Spinal cord (tissue), 10 donors: ENCODE data around the gene CETN3. TPM values are rescaled to one million over a fixed set of nuclear protein-coding genes. Genes with fewer than 3 reads are reported as not detected.
"Not testable (repeated sequence)": the region's sequence is repeated elsewhere in the genome, so short reads cannot be mapped to it uniquely, and the experiment has no call there.

ENCODE experiments used
- DNase-seq, 6 donors: peaks; one replicate each; pipeline versions ENCODE4 v3.0.0 to v3.0.0-alpha.2; 2013 to 2015; ENCODE audit warnings: low spot score in 6 of 6, low read depth in 4 of 6
- H3K27ac ChIP-seq: one replicate; pipeline ENCODE4 v1.5.1; 2013; ENCODE audit warnings: low read depth, low read length, control low read depth
- H3K27me3 ChIP-seq: one replicate; pipeline ENCODE4 v1.6.1; 2013; ENCODE audit warnings: low read length; ENCODE audit not compliant: control insufficient read depth, insufficient read depth
- H3K36me3 ChIP-seq: one replicate; pipeline ENCODE4 v1.6.1; 2013; ENCODE audit warnings: low read length; ENCODE audit not compliant: control insufficient read depth, insufficient read depth
- H3K4me1 ChIP-seq: one replicate; pipeline ENCODE4 v1.6.1; 2013; ENCODE audit warnings: low read length; ENCODE audit not compliant: control insufficient read depth, insufficient read depth
- H3K4me3 ChIP-seq: one replicate; pipeline ENCODE4 v1.5.1; 2013; ENCODE audit warnings: low read depth, low read length, control low read depth
- H3K9me3 ChIP-seq: one replicate; pipeline ENCODE4 v1.6.1; 2013; ENCODE audit warnings: low read length; ENCODE audit not compliant: control insufficient read depth, insufficient read depth
- WGBS: methylation state at CpG from one replicate; pipeline ENCODE4 v1.1.5; 2013; ENCODE audit warnings: missing lambda C conversion rate; ENCODE audit not compliant: insufficient coverage; 5-methylcytosine and 5-hydroxymethylcytosine counted together
- polyA plus RNA-seq, 2 donors: library from polyadenylated mRNA; unstranded; fragments of 120-200 nt; gene quantifications; one replicate each; pipeline ENCODE4 v1.2.1, GENCODE V29; 2013; ENCODE audit not compliant: insufficient read length in 2 of 2
- total RNA-seq, 2 donors: library from RNA; depleted of rRNA in 1 of 2; stranded (reverse); fragments of 120-200 nt in 1 of 2; fragments of >200 nt in 1 of 2; gene quantifications; one replicate each; pipeline versions ENCODE4 v1.2.3 to v1.2.4, GENCODE V29; 2013 to 2014
- donor health status: healthy.

The CETN3 gene
- total and polyA plus RNA-seq, 4 donors = 21.2 to 61.1 (median 38.2) TPM

DNA sequence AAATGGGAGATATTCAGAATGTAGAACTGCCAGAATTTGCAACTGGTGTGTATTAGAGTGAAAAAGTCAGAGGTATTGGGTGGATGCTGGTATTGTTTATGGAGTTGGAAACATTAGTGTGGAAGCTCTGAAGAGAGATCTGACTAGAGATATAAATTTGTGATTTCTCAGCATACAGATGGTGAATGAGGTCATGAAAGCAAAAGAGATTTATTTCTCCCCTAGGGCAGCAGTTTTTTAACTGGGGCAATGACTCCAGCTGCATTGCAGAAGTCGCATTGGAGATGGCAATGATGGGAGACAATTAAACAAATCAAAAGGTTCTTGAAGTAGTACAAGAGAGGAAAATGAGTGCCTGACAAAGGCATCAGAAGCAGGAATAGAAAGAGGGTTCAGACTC, 64.9 kb downstream of the CETN3 start:
- H3K36me3 ChIP-seq = no peaks in the 10 kb centered on the region
- no peak overlapping the region for H3K4me3 ChIP-seq
- no peaks in the 10 kb centered on the region for H3K27me3 ChIP-seq
- WGBS = 63% methylated on average over 1 of the region's 1 CpG
- H3K9me3 ChIP-seq = no peaks in the 10 kb centered on the region
- H3K4me1 ChIP-seq = no peaks in the 10 kb centered on the region
- no peak overlapping the region for H3K27ac ChIP-seq
- DNase-seq = peak in 1 of 6 donors; percentile 22

DNA sequence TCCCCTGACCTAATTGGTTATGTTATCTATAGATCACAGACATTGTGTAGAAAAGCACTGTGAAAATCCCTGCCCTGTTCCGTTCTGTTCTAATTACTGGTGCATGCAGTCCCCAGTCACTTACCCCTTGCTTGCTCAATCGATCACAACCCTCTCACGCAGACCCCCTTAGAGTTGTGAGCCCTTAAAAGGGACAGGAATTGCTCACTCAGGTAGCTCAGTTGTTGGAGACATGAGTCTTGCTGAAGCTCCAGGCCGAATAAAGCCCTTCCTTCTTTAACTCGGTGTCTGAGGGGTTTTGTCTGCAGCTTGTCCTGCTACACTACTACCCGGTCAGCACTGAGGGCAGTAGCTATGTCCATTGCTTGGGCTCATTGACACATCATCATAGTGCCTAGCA, 65.8 kb downstream of the CETN3 start:
- H3K4me1 ChIP-seq, H3K27me3 ChIP-seq, H3K4me3 ChIP-seq, H3K9me3 ChIP-seq, DNase-seq, H3K36me3 ChIP-seq, H3K27ac ChIP-seq: not testable (repeated sequence)
- WGBS = 83% methylated on average over 1 of the region's 6 CpGs

DNA sequence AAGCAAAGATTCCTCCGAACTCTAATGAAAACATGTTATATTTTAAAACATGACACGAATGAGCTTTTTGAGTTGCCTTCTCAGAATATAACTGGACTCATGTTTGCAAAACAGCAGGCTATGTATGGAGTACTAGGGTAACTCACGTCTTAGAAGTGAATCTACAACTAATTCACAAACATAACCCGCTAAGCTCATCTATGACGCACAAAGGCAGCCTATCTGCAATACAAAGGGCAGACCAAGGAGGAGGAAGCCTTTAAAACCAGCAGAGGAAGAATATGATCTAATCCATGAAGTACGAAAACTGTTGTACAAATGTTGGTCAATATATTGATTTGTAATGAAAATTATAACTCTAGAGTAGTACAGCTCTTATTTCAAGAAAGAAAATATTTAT, 67.0 kb downstream of the CETN3 start:
- H3K4me3 ChIP-seq = no peak overlapping the region
- no peaks in the 10 kb centered on the region for H3K36me3 ChIP-seq
- no peaks in the 10 kb centered on the region for H3K9me3 ChIP-seq
- H3K27me3 ChIP-seq = no peaks in the 10 kb centered on the region
- no peaks in the 10 kb centered on the region for H3K4me1 ChIP-seq
- no CpG with 5 or more reads among the region's 6 CpGs for WGBS
- no peak overlapping the region for H3K27ac ChIP-seq
- DNase-seq = no peak

Other genes starting within 250 kb of the CETN3 start
- 10 to 100 TPM in 1 of 2 donors, 1 to 10 TPM in 1; 7.4 to 33.9 TPM for gene MBLAC2, start 65.0 kb upstream of the CETN3 start, total RNA-seq
- gene MBLAC2, start 65.0 kb upstream of the CETN3 start, polyA plus RNA-seq = 10 to 100 TPM; 17.4 to 23.3 TPM
- gene POLR3G, start 65.1 kb upstream of the CETN3 start, total RNA-seq = 1 to 10 TPM; 3.0 to 6.1 TPM
- gene POLR3G, start 65.1 kb upstream of the CETN3 start, polyA plus RNA-seq = 1 to 10 TPM; 4.0 to 4.3 TPM
- 10 to 100 TPM; 13.7 to 26.8 TPM for gene LYSMD3, start 119.8 kb upstream of the CETN3 start, total RNA-seq
- gene LYSMD3, start 119.8 kb upstream of the CETN3 start, polyA plus RNA-seq = 10 to 100 TPM; 11.5 to 14.0 TPM
- gene ADGRV1, start 149.0 kb upstream of the CETN3 start, total RNA-seq = 100 to 1,000 TPM; 114 to 180 TPM
- 100 to 1,000 TPM in 1 of 2 donors, 10 to 100 TPM in 1; 72.0 to 101 TPM for gene ADGRV1, start 149.0 kb upstream of the CETN3 start, polyA plus RNA-seq